Cortex of kidney (tissue), 1 donor: Measurements from ENCODE around the gene DOLPP1.

Experiments used
- DNase-seq: peaks from one replicate; lab custom pipeline; 2025; lab: John Stamatoyannopoulos, UW

DOLPP1 gene

GRCh38 chr9:129139233-129139992 is 58.5 kb downstream of the DOLPP1 start:
- no peak for DNase-seq

GRCh38 chr9:129139993-129140396 is 59.1 kb downstream of the DOLPP1 start:
- no peak for DNase-seq
